Right renal cortex interstitium (tissue), 3 donors: ENCODE results near the gene ZDHHC16. TPM values are rescaled to one million over a fixed set of nuclear protein-coding genes. Genes with fewer than 3 reads are reported as not detected.
"Not testable (repeated sequence)": the region's sequence is repeated elsewhere in the genome, so short reads cannot be mapped to it uniquely, and the experiment has no call there.

Experiments
- DNase-seq, 3 donors: peaks; one replicate each; pipeline ENCODE4 v3.0.0-alpha.2; 2013; ENCODE audit warnings: low read depth in 3 of 3, low spot score in 2 of 3
- polyA plus RNA-seq, 3 donors: library from polyadenylated mRNA; unstranded; fragments of 120-200 nt; gene quantifications; one replicate each; pipeline ENCODE4 v1.2.1, GENCODE V29; 2013; ENCODE audit not compliant: insufficient read length in 3 of 3

Gene ZDHHC16
- polyA plus RNA-seq, 3 donors, result 33.9 to 39.8 (median 37.5) TPM

DNA sequence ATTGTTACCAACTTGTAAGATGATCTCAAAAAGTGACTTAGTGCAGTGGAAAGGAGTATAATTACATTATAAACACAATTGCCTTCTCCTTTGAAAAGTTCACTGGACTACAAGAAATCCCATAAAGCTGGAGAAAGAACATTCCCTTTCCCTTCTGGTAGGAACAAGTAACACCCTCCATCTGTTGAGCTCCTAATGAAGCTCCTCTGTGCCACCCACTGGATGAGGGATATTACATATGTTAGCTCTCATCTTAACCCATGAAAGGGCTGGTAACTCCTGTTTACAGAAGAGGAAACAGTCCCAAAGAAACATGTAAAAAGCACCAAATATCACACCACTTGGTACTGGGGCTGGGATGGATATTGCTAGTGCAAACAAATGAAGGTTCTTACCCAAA is 11.9 kb upstream of the ZDHHC16 start:
- no peak for DNase-seq

DNA sequence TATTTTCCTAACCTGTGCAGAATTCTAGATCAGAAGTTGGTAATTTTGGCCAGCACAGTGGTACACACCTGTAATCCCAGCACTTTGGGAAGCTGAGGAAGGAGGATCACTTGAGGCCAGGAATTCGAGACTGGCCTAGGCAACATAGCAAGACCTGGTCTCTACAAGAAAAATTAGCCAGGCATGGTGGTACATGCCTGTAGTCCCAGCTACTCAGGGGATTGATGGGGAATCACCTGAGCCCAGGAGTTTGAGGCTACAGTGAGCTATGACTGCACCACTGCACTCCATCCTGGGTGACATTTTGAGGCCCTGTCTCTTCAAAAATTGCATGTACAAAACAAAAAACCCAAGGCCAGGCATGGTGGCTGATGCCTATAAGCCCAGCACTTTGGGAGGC is 11.4 kb upstream of the ZDHHC16 start:
- DNase-seq, result no peak

DNA sequence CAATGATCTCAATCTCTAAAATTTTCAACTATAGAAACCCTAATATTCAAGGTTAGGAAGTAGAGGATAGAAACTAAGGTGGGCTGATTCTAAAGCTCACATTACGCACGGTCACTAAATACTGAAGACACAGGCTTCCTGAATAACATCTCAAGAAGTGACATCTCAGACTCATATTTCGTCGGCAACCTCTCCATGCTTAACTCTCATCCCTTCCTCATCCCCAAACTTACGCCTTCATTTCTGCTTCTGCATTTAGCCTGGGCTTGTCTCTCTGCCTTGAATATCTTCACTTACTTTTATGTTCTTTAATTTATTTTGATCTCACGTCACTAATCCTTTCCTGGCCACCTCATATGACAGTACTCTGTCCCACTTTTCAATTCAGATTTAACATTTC is 10.8 kb upstream of the ZDHHC16 start:
- no peak for DNase-seq

DNA sequence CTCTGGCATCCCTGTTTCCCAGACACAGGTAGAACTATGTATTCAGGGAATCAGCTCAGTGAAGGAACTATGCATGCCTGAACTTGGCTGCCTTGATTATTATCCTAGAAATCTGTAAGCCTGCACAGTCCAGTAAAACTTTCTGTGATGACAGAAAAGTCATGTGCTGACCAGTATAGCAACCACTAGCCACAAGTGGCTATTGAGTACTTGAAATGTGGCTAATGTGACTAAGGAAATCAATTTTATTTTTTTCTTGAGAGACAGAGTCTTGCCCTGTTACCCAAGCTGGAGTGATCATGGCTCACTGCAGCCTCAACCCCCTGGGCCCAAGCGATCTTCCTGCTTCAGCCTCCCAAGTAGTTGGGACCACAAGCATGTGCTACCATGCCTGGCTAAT is 3.7 kb upstream of the ZDHHC16 start:
- no peak for DNase-seq

GRCh38 chr10:97444212-97444611 is 1.8 kb upstream of the ZDHHC16 start:
- no peak for DNase-seq

GRCh38 chr10:97445357-97445721 is 636 bp upstream of the ZDHHC16 start:
- no peak for DNase-seq

DNA sequence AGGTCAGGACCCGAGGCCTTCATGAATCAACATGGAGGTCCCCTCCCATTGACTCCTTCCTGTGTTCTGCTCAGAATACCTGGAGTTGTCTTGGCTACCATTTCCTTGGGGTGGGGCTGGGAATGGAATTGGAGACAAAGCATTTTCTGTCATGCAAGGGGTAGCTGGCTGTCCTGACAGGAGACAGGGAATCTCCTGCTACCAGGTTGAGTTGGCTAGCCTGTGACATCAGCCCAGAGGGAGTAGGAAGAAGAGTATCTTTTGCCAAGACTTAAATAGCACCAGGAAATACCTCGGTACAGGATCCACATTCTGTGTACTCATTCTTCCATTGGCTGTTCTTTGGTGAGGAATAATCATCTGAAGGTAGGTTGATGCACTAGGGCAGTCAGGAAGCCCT is 4.9 kb downstream of the ZDHHC16 start:
- DNase-seq, result no peak

DNA sequence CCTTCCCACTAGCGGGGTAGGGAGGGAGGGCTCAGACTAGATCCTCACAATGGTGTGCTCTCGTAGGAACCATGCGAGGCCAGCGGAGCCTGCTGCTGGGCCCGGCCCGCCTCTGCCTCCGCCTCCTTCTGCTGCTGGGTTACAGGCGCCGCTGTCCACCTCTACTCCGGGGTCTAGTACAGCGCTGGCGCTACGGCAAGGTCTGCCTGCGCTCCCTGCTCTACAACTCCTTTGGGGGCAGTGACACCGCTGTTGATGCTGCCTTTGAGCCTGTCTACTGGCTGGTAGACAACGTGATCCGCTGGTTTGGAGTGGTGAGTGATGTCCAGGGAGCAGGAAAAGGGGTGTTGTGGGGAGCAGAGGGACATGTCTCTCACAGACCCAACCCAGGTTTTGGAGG is 5.6 kb downstream of the ZDHHC16 start:
- no peak for DNase-seq

DNA sequence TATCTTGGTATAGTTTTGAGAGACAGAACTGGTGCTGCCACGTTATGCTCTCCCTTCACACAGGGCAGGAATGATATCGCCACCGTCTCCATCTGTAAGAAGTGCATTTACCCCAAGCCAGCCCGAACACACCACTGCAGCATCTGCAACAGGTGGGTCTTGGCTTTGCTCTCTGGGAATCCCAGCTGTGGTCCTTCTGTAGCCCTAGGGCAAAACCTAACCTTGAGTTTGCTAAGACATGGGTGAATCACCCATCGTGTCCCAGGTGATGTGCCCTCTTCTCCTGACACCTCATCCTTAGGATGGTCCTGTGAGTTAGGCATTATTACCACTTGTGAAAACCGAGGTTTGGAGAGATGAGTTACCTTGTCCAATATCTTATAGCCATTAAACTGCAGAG is 6.4 kb downstream of the ZDHHC16 start:
- DNase-seq, result no peak

GRCh38 chr10:97454330-97455036 is 8.5 kb downstream of the ZDHHC16 start:
- DNase-seq, result no peak

GRCh38 chr10:97456034-97456685 is 10.2 kb downstream of the ZDHHC16 start:
- no peak for DNase-seq

DNA sequence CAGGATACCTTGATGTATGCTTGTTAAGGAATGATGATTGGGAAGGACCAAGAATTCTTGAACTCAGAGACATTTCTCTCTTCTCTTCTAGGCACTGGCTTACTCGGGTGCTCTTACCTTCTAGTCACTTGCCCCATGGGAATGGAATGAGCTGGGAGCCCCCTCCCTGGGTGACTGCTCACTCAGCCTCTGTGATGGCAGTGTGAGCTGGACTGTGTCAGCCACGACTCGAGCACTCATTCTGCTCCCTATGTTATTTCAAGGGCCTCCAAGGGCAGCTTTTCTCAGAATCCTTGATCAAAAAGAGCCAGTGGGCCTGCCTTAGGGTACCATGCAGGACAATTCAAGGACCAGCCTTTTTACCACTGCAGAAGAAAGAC is 10.7 kb downstream of the ZDHHC16 start:
- no peak for DNase-seq

- DNase-seq, result no peak
These were observed 13.1 kb downstream of the ZDHHC16 start for GRCh38 chr10:97459111-97459510.

DNA sequence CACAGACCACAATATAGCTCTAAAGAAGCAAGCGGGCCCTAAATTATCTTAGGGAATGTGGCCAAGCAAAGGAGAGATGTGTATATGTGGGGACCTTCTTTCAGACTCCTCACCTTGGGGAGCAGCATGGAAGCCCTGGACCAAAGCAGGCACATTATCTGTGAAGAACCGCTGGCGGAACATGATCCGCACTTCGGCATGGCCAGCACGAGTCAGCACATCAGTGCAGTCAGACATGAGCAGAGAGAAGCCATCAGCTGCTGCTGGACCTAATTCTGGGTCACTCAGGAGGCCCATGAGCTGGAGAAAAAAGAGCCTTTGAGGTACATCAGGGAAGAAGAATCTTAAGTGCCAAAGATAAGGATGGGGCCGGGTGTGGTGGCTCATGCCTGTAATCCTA is 14.0 kb downstream of the ZDHHC16 start:
- no peak for DNase-seq

GRCh38 chr10:97462309-97462708 is 16.3 kb downstream of the ZDHHC16 start:
- DNase-seq, result no peak

DNA sequence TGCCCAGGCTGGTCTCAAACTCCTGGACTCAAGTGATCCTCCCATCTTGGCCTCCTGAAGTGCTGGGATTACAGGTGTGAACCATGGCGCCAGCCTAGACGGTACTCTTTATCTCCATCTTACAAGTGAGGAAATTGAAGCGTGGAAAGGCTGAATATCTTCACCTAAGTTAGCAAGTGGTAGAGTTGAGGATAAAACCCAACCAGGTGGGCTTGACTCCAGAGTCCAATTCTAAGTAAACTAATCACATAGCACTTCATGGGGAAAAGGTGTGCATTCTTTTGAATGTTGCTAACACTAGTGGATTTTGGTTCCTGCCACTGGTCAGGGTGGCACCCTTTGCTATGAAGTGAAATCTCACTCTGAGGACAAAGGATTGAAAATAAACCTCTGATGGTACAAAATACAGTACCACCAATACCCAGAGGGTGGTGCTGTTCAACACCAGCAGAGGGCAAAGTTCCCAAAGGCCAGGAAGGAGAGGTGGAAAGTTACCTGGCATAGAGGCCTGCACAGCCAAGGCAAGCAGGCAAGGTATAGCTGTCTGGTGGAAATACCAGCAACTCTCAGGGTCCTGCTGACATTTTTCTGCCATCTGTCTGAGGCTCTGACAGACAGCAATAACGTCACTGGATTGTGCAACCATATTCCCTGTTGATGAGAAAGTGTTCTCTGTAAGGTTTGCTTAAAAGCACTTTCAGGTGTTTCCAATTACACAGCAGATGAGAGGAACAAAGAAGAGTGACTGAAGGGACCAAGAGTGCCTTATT is 17.6 kb downstream of the ZDHHC16 start:
- DNase-seq, result peak in 1 of 3 donors; percentile 36

GRCh38 chr10:97464226-97464625 is 18.3 kb downstream of the ZDHHC16 start:
- DNase-seq, result no peak

GRCh38 chr10:97465982-97466381 is 20.0 kb downstream of the ZDHHC16 start:
- DNase-seq, result no peak

DNA sequence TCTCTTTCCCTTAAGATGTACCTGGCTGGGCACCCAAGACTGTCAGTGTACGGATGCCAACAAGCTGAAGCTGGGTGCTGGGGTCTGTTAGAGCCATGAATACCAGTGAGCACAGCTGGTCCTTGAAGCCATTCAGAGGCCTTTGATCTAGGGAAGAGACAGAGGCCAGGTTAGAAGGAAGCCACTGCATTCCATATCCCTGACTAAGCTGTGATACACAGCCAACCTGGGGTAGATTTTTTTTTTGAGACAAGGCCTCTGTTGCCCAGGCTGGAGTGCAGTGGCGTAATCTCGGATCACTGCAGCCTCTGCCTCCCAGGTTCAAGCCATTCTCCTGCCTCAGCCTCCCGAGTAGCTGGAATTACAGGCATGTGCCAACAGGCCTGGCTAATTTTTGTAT is 20.8 kb downstream of the ZDHHC16 start:
- no peak for DNase-seq

- no peak for DNase-seq
These were observed 22.2 kb downstream of the ZDHHC16 start for GRCh38 chr10:97468162-97468561.

GRCh38 chr10:97468781-97469180 is 22.8 kb downstream of the ZDHHC16 start:
- not testable (repeated sequence) for DNase-seq

DNA sequence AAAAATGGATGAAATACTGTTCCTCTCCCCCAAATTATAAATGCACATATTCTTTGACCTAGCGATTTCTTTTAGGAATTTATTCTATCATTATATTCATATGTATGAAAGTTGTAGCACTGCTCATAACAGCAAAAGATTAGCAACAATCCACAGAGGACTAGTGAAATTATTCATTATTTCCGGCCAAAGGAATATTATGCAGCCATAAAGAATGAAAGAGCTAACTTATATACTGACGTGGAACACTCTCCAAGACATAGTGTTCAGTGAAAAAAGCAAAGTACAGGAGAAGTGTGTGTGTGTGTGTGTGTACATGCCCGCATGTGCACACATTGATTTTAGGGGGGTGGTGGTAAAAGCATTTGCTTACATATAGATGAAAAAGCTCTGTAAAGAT is 28.9 kb downstream of the ZDHHC16 start:
- DNase-seq, result no peak
